ENCODE data around the gene CROCC.

Gene CROCC

GRCh38 chr1:17007121-17007520 is 85.4 kb downstream of the CROCC start:
- DNase-seq (ENCODE audit: low spot score), result no peak
- TF ChIP-seq, protein P1, sequence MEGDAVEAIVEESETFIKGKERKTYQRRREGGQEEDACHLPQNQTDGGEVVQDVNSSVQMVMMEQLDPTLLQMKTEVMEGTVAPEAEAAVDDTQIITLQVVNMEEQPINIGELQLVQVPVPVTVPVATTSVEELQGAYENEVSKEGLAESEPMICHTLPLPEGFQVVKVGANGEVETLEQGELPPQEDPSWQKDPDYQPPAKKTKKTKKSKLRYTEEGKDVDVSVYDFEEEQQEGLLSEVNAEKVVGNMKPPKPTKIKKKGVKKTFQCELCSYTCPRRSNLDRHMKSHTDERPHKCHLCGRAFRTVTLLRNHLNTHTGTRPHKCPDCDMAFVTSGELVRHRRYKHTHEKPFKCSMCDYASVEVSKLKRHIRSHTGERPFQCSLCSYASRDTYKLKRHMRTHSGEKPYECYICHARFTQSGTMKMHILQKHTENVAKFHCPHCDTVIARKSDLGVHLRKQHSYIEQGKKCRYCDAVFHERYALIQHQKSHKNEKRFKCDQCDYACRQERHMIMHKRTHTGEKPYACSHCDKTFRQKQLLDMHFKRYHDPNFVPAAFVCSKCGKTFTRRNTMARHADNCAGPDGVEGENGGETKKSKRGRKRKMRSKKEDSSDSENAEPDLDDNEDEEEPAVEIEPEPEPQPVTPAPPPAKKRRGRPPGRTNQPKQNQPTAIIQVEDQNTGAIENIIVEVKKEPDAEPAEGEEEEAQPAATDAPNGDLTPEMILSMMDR (IDR thresholded peaks at IDR 0.05; ENCODE audit: borderline replicate concordance, control extremely low read depth, extremely low read depth, insufficient read depth, missing control alignments), result no peak
- in situ Hi-C loops (cut with MboI; ENCODE audit: low sequenced_read_pairs, unreplicated experiment), result no loop called here

DNA sequence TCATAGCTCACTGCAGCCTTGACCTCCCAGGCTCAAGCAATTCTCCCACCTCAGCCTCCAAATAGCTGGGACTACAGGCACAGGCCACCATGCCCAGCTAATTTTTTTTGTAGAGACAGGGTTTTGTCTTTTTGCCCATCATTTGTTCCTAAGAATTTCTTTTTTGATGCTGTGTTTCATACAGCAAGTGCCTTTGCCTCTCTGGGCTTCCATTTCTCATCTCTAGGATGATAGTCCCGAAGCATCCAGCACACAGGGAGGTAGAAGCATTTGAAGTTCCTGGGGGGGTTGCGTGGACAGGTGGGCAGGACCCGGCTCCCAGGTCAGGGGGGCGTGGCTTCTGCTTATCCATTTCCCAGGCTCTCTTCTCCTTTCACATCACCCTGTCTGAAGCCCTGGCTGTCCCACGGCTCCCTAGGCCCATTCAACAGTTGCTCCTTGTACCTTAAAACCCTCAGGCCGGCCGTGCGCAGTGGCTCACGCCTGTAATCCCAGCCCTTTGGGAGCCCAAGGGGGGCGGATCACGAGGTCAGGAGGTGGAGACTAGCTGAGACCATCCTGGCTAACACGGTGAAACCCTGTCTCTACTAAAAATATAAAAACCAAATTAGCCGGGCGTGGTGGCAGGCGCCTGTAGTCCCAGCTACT is 86.6 kb downstream of the CROCC start:
- DNase-seq (ENCODE audit: low spot score), result no peak
- TF ChIP-seq, protein P1 (IDR thresholded peaks at IDR 0.05; ENCODE audit: borderline replicate concordance, control extremely low read depth, extremely low read depth, insufficient read depth, missing control alignments), result no peak
- in situ Hi-C loops (cut with MboI; ENCODE audit: low sequenced_read_pairs, unreplicated experiment), result no loop called here

DNA sequence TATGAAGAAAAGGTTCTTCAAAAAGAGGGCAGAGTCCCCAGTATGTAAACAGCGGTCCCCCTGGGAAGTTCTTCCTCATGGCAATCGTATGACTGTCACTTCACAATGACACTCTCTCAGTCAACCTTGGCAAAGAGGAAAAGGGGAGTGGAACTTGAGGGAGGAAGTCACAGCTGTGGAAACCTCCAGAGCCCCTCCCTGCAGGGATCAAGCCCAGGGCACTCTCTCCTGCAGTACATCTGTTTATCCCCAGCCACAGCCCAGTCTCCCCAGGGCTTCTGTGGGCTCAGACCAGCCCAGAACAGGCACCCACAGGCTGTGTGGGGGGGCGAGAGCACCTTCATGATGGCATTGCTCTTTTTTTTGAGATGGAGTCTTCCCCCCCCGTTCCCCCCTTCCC is 88.0 kb downstream of the CROCC start:
- DNase-seq (ENCODE audit: low spot score), result peak; percentile 31
- in situ Hi-C loops (cut with MboI; ENCODE audit: low sequenced_read_pairs, unreplicated experiment), result no loop called here
- TF ChIP-seq, protein P1 (IDR thresholded peaks at IDR 0.05; ENCODE audit: borderline replicate concordance, control extremely low read depth, extremely low read depth, insufficient read depth, missing control alignments), result no peak

GRCh38 chr1:17011092-17011438 is 89.3 kb downstream of the CROCC start:
- in situ Hi-C loops (cut with MboI; ENCODE audit: low sequenced_read_pairs, unreplicated experiment), result no loop called here
- peak; percentile 52 for DNase-seq (ENCODE audit: low spot score)
- TF ChIP-seq, protein P1 (IDR thresholded peaks at IDR 0.05; ENCODE audit: borderline replicate concordance, control extremely low read depth, extremely low read depth, insufficient read depth, missing control alignments), result no peak

GRCh38 chr1:17011439-17012307 is 89.9 kb downstream of the CROCC start, which contains the start of gene ATP13A2:
ATP13A2 (minus strand) TSS chr1:17011928; CDS start chr1:17011738, 190 bp downstream.
- TF ChIP-seq, protein P1 (IDR thresholded peaks at IDR 0.05; ENCODE audit: borderline replicate concordance, control extremely low read depth, extremely low read depth, insufficient read depth, missing control alignments), result no peak
- DNase-seq (ENCODE audit: low spot score), result peak; percentile 93
- in situ Hi-C loops (cut with MboI; ENCODE audit: low sequenced_read_pairs, unreplicated experiment), result no loop called here

- TF ChIP-seq, protein P1 (IDR thresholded peaks at IDR 0.05; ENCODE audit: borderline replicate concordance, control extremely low read depth, extremely low read depth, insufficient read depth, missing control alignments), result no peak
- no peak for DNase-seq (ENCODE audit: low spot score)
- in situ Hi-C loops (cut with MboI; ENCODE audit: low sequenced_read_pairs, unreplicated experiment), result no loop called here
Observed at GRCh38 chr1:17012775-17013490, 91.2 kb downstream of the CROCC start.

Data from GM13976 (cell line).